Measurements from ENCODE around the gene RMND5B. TPM values are rescaled to one million over a fixed set of nuclear protein-coding genes. Genes with fewer than 3 reads are reported as not detected.
"Not testable (repeated sequence)": the region's sequence is repeated elsewhere in the genome, so short reads cannot be mapped to it uniquely, and the experiment has no call there.

The RMND5B gene
- polyA plus RNA-seq (2012; ENCODE audit: insufficient read depth, insufficient read length, low read depth) = 80.6 TPM

- H3K4me3 ChIP-seq (ENCODE audit: low read depth, low read length) = peak within 1 kb of the TSS; percentile 90
Measured at GRCh38 chr5:178130576-178131445, at the start of gene RMND5B. TSS of gene RMND5B (plus strand) at chr5:178131014. CDS start at chr5:178138120, 7,106 bp downstream.

GRCh38 chr5:178081571-178082243, 49.1 kb upstream of the RMND5B start:
- no peaks in the 10 kb centered on the region for H3K9me3 ChIP-seq
- no peak overlapping the region for H3K4me3 ChIP-seq (ENCODE audit: low read depth, low read length)
- no peak for DNase-seq
- no peaks in the 10 kb centered on the region for H3K27me3 ChIP-seq
- H3K4me1 ChIP-seq = no peaks in the 10 kb centered on the region
- TF ChIP-seq, protein P1, sequence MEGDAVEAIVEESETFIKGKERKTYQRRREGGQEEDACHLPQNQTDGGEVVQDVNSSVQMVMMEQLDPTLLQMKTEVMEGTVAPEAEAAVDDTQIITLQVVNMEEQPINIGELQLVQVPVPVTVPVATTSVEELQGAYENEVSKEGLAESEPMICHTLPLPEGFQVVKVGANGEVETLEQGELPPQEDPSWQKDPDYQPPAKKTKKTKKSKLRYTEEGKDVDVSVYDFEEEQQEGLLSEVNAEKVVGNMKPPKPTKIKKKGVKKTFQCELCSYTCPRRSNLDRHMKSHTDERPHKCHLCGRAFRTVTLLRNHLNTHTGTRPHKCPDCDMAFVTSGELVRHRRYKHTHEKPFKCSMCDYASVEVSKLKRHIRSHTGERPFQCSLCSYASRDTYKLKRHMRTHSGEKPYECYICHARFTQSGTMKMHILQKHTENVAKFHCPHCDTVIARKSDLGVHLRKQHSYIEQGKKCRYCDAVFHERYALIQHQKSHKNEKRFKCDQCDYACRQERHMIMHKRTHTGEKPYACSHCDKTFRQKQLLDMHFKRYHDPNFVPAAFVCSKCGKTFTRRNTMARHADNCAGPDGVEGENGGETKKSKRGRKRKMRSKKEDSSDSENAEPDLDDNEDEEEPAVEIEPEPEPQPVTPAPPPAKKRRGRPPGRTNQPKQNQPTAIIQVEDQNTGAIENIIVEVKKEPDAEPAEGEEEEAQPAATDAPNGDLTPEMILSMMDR (IDR thresholded peaks at IDR 0.05; ENCODE audit: low read depth, low read length) = no peak
- no peaks in the 10 kb centered on the region for H3K36me3 ChIP-seq

More at GRCh38 chr5:178130576-178131445, at the start of gene RMND5B:
- Histone ChIP-seq H3K9me3 (no peaks in the 10 kb centered on the region), H3K36me3 (peaks cover 8% of the 10 kb centered on the region), H3K27me3 (no peaks in the 10 kb centered on the region), H3K4me1 (no peaks in the 10 kb centered on the region)
- peak; percentile 93 for DNase-seq
- TF ChIP-seq, protein P1 (IDR thresholded peaks at IDR 0.05; ENCODE audit: low read depth, low read length) = no peak

GRCh38 chr5:178083922-178084321, 46.9 kb upstream of the RMND5B start:
- no peak for DNase-seq
- Histone ChIP-seq H3K9me3 (no peaks in the 10 kb centered on the region), H3K4me3 (ENCODE audit: low read depth, low read length) (no peak overlapping the region), H3K4me1 (no peaks in the 10 kb centered on the region), H3K27me3 (no peaks in the 10 kb centered on the region), H3K36me3 (no peaks in the 10 kb centered on the region)
- TF ChIP-seq, protein P1 (IDR thresholded peaks at IDR 0.05; ENCODE audit: low read depth, low read length) = no peak

GRCh38 chr5:178085316-178085715, 45.5 kb upstream of the RMND5B start:
- Histone ChIP-seq H3K27me3 (no peaks in the 10 kb centered on the region), H3K36me3 (no peaks in the 10 kb centered on the region), H3K4me3 (ENCODE audit: low read depth, low read length) (no peak overlapping the region), H3K4me1 (no peaks in the 10 kb centered on the region), H3K9me3 (no peaks in the 10 kb centered on the region)
- no peak for DNase-seq
- TF ChIP-seq, protein P1 (IDR thresholded peaks at IDR 0.05; ENCODE audit: low read depth, low read length) = no peak

- TF ChIP-seq, protein P1 (IDR thresholded peaks at IDR 0.05; ENCODE audit: low read depth, low read length) = no peak
- H3K4me3 ChIP-seq (ENCODE audit: low read depth, low read length) = no peak overlapping the region
- DNase-seq = peak; percentile 24
Measured at GRCh38 chr5:178086266-178086665, 44.5 kb upstream of the RMND5B start.

GRCh38 chr5:178087199-178087598, 43.6 kb upstream of the RMND5B start:
- H3K27me3 ChIP-seq; H3K4me1 ChIP-seq; H3K36me3 ChIP-seq; H3K9me3 ChIP-seq; DNase-seq; H3K4me3 ChIP-seq (ENCODE audit: low read depth, low read length): not testable (repeated sequence)

More at GRCh38 chr5:178086266-178086665, 44.5 kb upstream of the RMND5B start:
- H3K9me3 ChIP-seq = no peaks in the 10 kb centered on the region
- no peaks in the 10 kb centered on the region for H3K27me3 ChIP-seq
- no peaks in the 10 kb centered on the region for H3K36me3 ChIP-seq
- no peaks in the 10 kb centered on the region for H3K4me1 ChIP-seq

All from BE2C (cell line).